GM15510 (cell line): ENCODE measurements around the gene NEK4.

Experiments
- POLR2A ChIP-seq: IDR thresholded peaks from 3 replicates; pipeline ENCODE4 v1.6.1; 2011; ENCODE audit warnings: borderline replicate concordance; ENCODE audit not compliant: insufficient read length; ENCODE audit errors: extremely low read depth

NEK4 gene

GRCh38 chr3:52798376-52798977 is 27.7 kb upstream of the NEK4 start:
- TF ChIP-seq POLR2A: no peak

GRCh38 chr3:52796411-52796810 is 25.7 kb upstream of the NEK4 start:
- TF ChIP-seq POLR2A: no peak

- TF ChIP-seq POLR2A: no peak
Observed at GRCh38 chr3:52795298-52795900, 24.7 kb upstream of the NEK4 start.

GRCh38 chr3:52794612-52795099 is 23.9 kb upstream of the NEK4 start, which contains the start of gene ITIH3:
Gene ITIH3 (plus strand): TSS chr3:52794796. CDS start chr3:52794804, 8 bp downstream.
- TF ChIP-seq POLR2A: no peak

- TF ChIP-seq POLR2A: no peak
Observed at GRCh38 chr3:52793702-52794611, 23.2 kb upstream of the NEK4 start.

GRCh38 chr3:52792961-52793695 is 22.4 kb upstream of the NEK4 start:
- no peak for TF ChIP-seq POLR2A

GRCh38 chr3:52792413-52792812 is 21.7 kb upstream of the NEK4 start:
- TF ChIP-seq POLR2A: no peak

- no peak for TF ChIP-seq POLR2A
Observed at GRCh38 chr3:52791928-52792327, 21.2 kb upstream of the NEK4 start.

GRCh38 chr3:52791366-52791765 is 20.6 kb upstream of the NEK4 start:
- no peak for TF ChIP-seq POLR2A

- TF ChIP-seq POLR2A: no peak
Observed at GRCh38 chr3:52790741-52791140, 20.0 kb upstream of the NEK4 start.

- no peak for TF ChIP-seq POLR2A
Observed at GRCh38 chr3:52790337-52790736, 19.6 kb upstream of the NEK4 start.

GRCh38 chr3:52789746-52790040 is 19.0 kb upstream of the NEK4 start:
- TF ChIP-seq POLR2A: no peak

GRCh38 chr3:52788890-52789745 is 18.4 kb upstream of the NEK4 start:
- no peak for TF ChIP-seq POLR2A
